ENCODE results near the gene WDR33.

- TF ChIP-seq PATZ1 (CRISPR knock-in tag; IDR thresholded peaks at IDR 0.05; ENCODE audit: borderline replicate concordance), result no peak
- TF ChIP-seq TOX (CRISPR knock-in tag; IDR thresholded peaks at IDR 0.05; ENCODE audit: borderline replicate concordance), result no peak
Measured at GRCh38 chr2:127857265-127857808, 46.4 kb upstream of the WDR33 start.

Measured in SK-N-SH treated with all-trans-retinoic acid at 6 μM for 48 hours (cell line).